GM12878 (cell line): ENCODE data around the gene EPB41L2. TPM values are rescaled to one million over a fixed set of nuclear protein-coding genes. Genes with fewer than 3 reads are reported as not detected.

Experiments used
- ATAC-seq: fragments of 200-7000 bp; cut with Tn5 transposase; 3 replicates; pipeline ENCODE4 v1.9.1; 2020; ENCODE audit warnings: mild to moderate bottlenecking, moderate library complexity
- BruUV-seq: library from RNA; stranded (reverse); fragments of 400-500 nt; replicated peaks from 2 replicates; lab custom pipeline; 2021; lab: Mats Ljungman, UMichigan
- CTCF ChIA-PET: fragments of 300-600 bp; sonication (Branson Sonifier 250); formaldehyde crosslinking; extraction: SDS; loops from one replicate; lab custom pipeline; 2021; ENCODE audit warnings: inconsistent platforms; lab: Yijun Ruan, JAX
- POLR2A ChIA-PET: fragments of 350-600 bp; formaldehyde crosslinking; extraction: SDS; loops from one replicate; lab custom pipeline; 2021; ENCODE audit warnings: inconsistent platforms; lab: Charles Lee
- RAD21 ChIA-PET: fragments of 300-600 bp; sonication (Branson Sonifier 250); formaldehyde crosslinking; loops from one replicate; lab custom pipeline; 2023; ENCODE audit warnings: antibody characterized with exemption; ENCODE audit not compliant: unreplicated experiment; lab: Charles Lee
- SMC1A ChIA-PET: fragments of 300-600 bp; sonication (Branson Sonifier 250); formaldehyde crosslinking; loops from one replicate; lab custom pipeline; 2023; ENCODE audit not compliant: unreplicated experiment, uncharacterized antibody; lab: Charles Lee
- DNase-seq: peaks from one replicate; pipeline ENCODE4 v3.0.0-alpha.2; 2011; ENCODE audit warnings: low read depth, low spot score
- FAIRE-seq: peaks from 3 replicates; lab custom pipeline; 2011; peaks lifted over from hg19 to GRCh38; lab: Jason Lieb, UNC
- H2AFZ ChIP-seq: 2 replicates; pipeline ENCODE4 v1.6.0; 2011; ENCODE audit warnings: low read depth, low read length, control low read depth; ENCODE audit not compliant: control insufficient read depth
- H3K27ac ChIP-seq: 2 replicates; pipeline ENCODE4 v1.5.1; 2011; ENCODE audit warnings: control low read depth; ENCODE audit not compliant: control insufficient read depth, insufficient read depth
- H3K27me3 ChIP-seq, 2 experiments: replicated peaks in 1 of 2; 2 replicates each; pipeline versions ENCODE4 v1.6.0 to v1.6.1; 2011; ENCODE audit warnings: low read length in 1 of 2; ENCODE audit not compliant: control insufficient read depth in 2 of 2, insufficient read depth in 2 of 2
- H3K36me3 ChIP-seq, 2 experiments: 2 replicates each; pipeline ENCODE4 v1.5.1; 2011; ENCODE audit warnings: low read length in 1 of 2; ENCODE audit not compliant: control insufficient read depth in 2 of 2, insufficient read depth in 2 of 2
- H3K4me1 ChIP-seq: 2 replicates; pipeline ENCODE4 v1.6.1; 2011; ENCODE audit warnings: mild to moderate bottlenecking, low read length, moderate library complexity, mixed read lengths; ENCODE audit not compliant: control insufficient read depth, insufficient read depth
- H3K4me2 ChIP-seq: 2 replicates; pipeline ENCODE4 v1.6.0; 2011; ENCODE audit warnings: control low read depth; ENCODE audit not compliant: control insufficient read depth, insufficient read depth
- H3K4me3 ChIP-seq: fragments of 200-600 bp; sonication (generic); 2 replicates; pipeline ENCODE4 v1.5.1; 2016
- H3K79me2 ChIP-seq: 2 replicates; pipeline ENCODE4 v1.6.0; 2011; ENCODE audit warnings: low read length; ENCODE audit not compliant: control insufficient read depth, insufficient read depth
- H3K9ac ChIP-seq: 2 replicates; pipeline ENCODE4 v1.8.0; 2011; ENCODE audit warnings: low read length, control low read depth, mixed read lengths; ENCODE audit not compliant: control insufficient read depth, insufficient read depth
- H3K9me3 ChIP-seq: replicated peaks from 3 replicates; pipeline ENCODE4 v1.5.1; 2011; ENCODE audit warnings: mild to moderate bottlenecking, low read length; ENCODE audit not compliant: control insufficient read depth, insufficient read depth
- H4K20me1 ChIP-seq: 2 replicates; pipeline ENCODE4 v1.6.0; 2011; ENCODE audit not compliant: control insufficient read depth, insufficient read depth
- ASH2L ChIP-seq: fragments of 300-600, 200-600 bp; sonication (generic); IDR thresholded peaks from 2 replicates; pipeline ENCODE4 v1.6.1; 2017; ENCODE audit warnings: low read depth, mild to moderate bottlenecking, borderline replicate concordance
- CBX5 ChIP-seq: sonication (generic); IDR thresholded peaks from 2 replicates; pipeline ENCODE4 v1.6.1; 2016; ENCODE audit warnings: low read depth, moderate library complexity, mild to moderate bottlenecking, inconsistent platforms
- CHD1 ChIP-seq: IDR thresholded peaks from 2 replicates; pipeline ENCODE4 v1.6.1; 2012; ENCODE audit warnings: low read depth, low read length, improper control_type of control experiment
- HDGF ChIP-seq: fragments of 450-650 bp; IDR thresholded peaks from 2 replicates; pipeline ENCODE4 v1.6.1; 2016; ENCODE audit warnings: antibody characterized with exemption
- MEF2A ChIP-seq: IDR thresholded peaks from 2 replicates; pipeline ENCODE4 v1.6.1; 2011; ENCODE audit warnings: low read depth, mild to moderate bottlenecking, low read length, moderate library complexity; ENCODE audit not compliant: insufficient read depth
- MXI1 ChIP-seq: fragments of 150-350 bp; IDR thresholded peaks from 2 replicates; pipeline ENCODE4 v1.6.1; 2011; ENCODE audit warnings: low read depth, mild to moderate bottlenecking, inconsistent platforms, low read length, improper control_type of control experiment
- RFX5 ChIP-seq: IDR thresholded peaks from 2 replicates; pipeline ENCODE4 v1.6.1; 2011; ENCODE audit warnings: low read depth, low read length, improper control_type of control experiment
- SMAD5 ChIP-seq: IDR thresholded peaks from 2 replicates; pipeline ENCODE4 v1.6.1; 2016; ENCODE audit warnings: antibody characterized with exemption, low read depth
- ZBED1 ChIP-seq: IDR thresholded peaks from 2 replicates; pipeline ENCODE4 v1.6.1; 2016; ENCODE audit warnings: borderline replicate concordance
- ZNF207 ChIP-seq: fragments of 450-650 bp; IDR thresholded peaks from 2 replicates; pipeline ENCODE4 v1.6.1; 2014; ENCODE audit warnings: antibody characterized with exemption, mild to moderate bottlenecking, borderline replicate concordance
- WGBS: methylation state at CpG from one replicate; pipeline ENCODE4 v1.1.6; 2016; ENCODE audit warnings: low lambda C conversion rate; ENCODE audit not compliant: insufficient replicate concordance, insufficient coverage; ENCODE audit errors: missing lambda C conversion rate; 5-methylcytosine and 5-hydroxymethylcytosine counted together
- in situ Hi-C: fragments of 300-500 bp; cut with MboI; formaldehyde crosslinking; loops from 9 replicates; pipeline ENCODE4 v1.14.3; 2018; ENCODE audit warnings: mixed read lengths
- intact Hi-C: fragments of 100-400 bp; cut with micrococcal nuclease; formaldehyde crosslinking; loops from one replicate; pipeline ENCODE4 v1.14.2; 2022; ENCODE audit not compliant: unreplicated experiment
- polyA plus RNA-seq, 11 experiments: library from polyadenylated mRNA; depleted of rRNA in 4 of 11; unstranded in 6 of 11; stranded (reverse) in 5 of 11; fragments of >200 nt; fragmentation: Nextera tagmentation in 4 of 11; fragmentation: Illumina TruSeq in 1 of 11; extraction: Ambion mirVana in 4 of 11; extraction: Trizol in 1 of 11; gene quantifications; 1 replicate in 1 of 11; 2 replicates in 10 of 11; pipeline versions ENCODE4 v1.2.1 to v1.2.3, GENCODE V29; 2011 to 2016; ENCODE audit warnings: inconsistent platforms in 2 of 11, missing spikeins in 2 of 11, low read depth in 1 of 11
- total RNA-seq, 4 experiments: library from RNA; depleted of rRNA in 3 of 4; stranded (reverse); fragments of >200 nt in 3 of 4; fragmentation: Illumina TruSeq in 1 of 4; extraction: Trizol in 1 of 4; gene quantifications; 2 replicates each; pipeline versions ENCODE4 v1.2.1 to v1.2.3, GENCODE V29; 2013 to 2021
- TF ChIP-seq, protein P1 (sequence below): fragments of 450-650 bp; IDR thresholded peaks from 2 replicates; pipeline ENCODE4 v1.6.1; 2018; ENCODE audit warnings: mild to moderate bottlenecking, low read depth, moderate library complexity; ENCODE audit not compliant: partially characterized antibody
- TF ChIP-seq, protein P2 (sequence below): fragments of 450-650 bp; conservative IDR thresholded peaks from 2 replicates; pipeline ENCODE4 v1.6.1; 2017; ENCODE audit warnings: mild to moderate bottlenecking, moderate library complexity

EPB41L2 gene
- total and polyA plus RNA-seq, 10 of the 15 experiments (the other 5 are each of a cell fraction or from before 2014, with no cell fraction given) = 7.4 to 41.6 (median 19.0) TPM

GRCh38 chr6:130959951-130960350 lies 103.1 kb downstream of the EPB41L2 start:
- no TSS peak for BruUV-seq
- no peak for FAIRE-seq
- RAD21 ChIA-PET = no interaction called here
- no peak overlapping the region for H3K9ac ChIP-seq
- H3K27me3 ChIP-seq = no peaks in the 10 kb centered on the region
- SMC1A ChIA-PET = interaction anchor here (0.8 to 1.2 kb wide), 3 partner anchors 12 to 43 kb away, joined by 3 to 4 read pairs (median 3); no protein-coding TSS in a partner anchor
- ATAC-seq = no peak
- 48% methylated on average over 1 of the region's 1 CpG for WGBS
- TF ChIP-seq ZBED1 (no peak), SMAD5 (no peak), HDGF (no peak), RFX5 (no peak), ASH2L (no peak), CBX5 (no peak), CHD1 (no peak), MEF2A (no peak), ZNF207 (no peak), MXI1 (no peak)
- TF ChIP-seq, protein P1, sequence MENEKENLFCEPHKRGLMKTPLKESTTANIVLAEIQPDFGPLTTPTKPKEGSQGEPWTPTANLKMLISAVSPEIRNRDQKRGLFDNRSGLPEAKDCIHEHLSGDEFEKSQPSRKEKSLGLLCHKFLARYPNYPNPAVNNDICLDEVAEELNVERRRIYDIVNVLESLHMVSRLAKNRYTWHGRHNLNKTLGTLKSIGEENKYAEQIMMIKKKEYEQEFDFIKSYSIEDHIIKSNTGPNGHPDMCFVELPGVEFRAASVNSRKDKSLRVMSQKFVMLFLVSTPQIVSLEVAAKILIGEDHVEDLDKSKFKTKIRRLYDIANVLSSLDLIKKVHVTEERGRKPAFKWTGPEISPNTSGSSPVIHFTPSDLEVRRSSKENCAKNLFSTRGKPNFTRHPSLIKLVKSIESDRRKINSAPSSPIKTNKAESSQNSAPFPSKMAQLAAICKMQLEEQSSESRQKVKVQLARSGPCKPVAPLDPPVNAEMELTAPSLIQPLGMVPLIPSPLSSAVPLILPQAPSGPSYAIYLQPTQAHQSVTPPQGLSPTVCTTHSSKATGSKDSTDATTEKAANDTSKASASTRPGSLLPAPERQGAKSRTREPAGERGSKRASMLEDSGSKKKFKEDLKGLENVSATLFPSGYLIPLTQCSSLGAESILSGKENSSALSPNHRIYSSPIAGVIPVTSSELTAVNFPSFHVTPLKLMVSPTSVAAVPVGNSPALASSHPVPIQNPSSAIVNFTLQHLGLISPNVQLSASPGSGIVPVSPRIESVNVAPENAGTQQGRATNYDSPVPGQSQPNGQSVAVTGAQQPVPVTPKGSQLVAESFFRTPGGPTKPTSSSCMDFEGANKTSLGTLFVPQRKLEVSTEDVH = no peak
- TF ChIP-seq, protein P2, sequence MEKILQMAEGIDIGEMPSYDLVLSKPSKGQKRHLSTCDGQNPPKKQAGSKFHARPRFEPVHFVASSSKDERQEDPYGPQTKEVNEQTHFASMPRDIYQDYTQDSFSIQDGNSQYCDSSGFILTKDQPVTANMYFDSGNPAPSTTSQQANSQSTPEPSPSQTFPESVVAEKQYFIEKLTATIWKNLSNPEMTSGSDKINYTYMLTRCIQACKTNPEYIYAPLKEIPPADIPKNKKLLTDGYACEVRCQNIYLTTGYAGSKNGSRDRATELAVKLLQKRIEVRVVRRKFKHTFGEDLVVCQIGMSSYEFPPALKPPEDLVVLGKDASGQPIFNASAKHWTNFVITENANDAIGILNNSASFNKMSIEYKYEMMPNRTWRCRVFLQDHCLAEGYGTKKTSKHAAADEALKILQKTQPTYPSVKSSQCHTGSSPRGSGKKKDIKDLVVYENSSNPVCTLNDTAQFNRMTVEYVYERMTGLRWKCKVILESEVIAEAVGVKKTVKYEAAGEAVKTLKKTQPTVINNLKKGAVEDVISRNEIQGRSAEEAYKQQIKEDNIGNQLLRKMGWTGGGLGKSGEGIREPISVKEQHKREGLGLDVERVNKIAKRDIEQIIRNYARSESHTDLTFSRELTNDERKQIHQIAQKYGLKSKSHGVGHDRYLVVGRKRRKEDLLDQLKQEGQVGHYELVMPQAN = no peak
- in situ Hi-C loops = no loop called here
- intact Hi-C loops = loop anchor here (5.0 kb wide), 1 partner anchor 102 kb away; the partner anchor contains the start of gene EPB41L2
- no peaks in the 10 kb centered on the region; a peak in 2 of 4 replicates for H3K36me3 ChIP-seq
- no peak overlapping the region for H2AFZ ChIP-seq
- no peaks in the 10 kb centered on the region for H3K9me3 ChIP-seq
- POLR2A ChIA-PET = no interaction called here
- H3K4me1 ChIP-seq = peaks cover 7% of the 10 kb centered on the region
- H3K4me3 ChIP-seq = no peak overlapping the region
- CTCF ChIA-PET = interaction anchor here (1.0 to 1.6 kb wide), 3 partner anchors 10 to 33 kb away, joined by 3 to 4 read pairs (median 3); no protein-coding TSS in a partner anchor
- no peak overlapping the region for H3K4me2 ChIP-seq
- DNase-seq = no peak
- no peaks in the 10 kb centered on the region for H4K20me1 ChIP-seq
- H3K79me2 ChIP-seq = peaks cover 2% of the 10 kb centered on the region; the same call in 1 of the 2 replicates
- no peak overlapping the region for H3K27ac ChIP-seq
